HCT116 (cell line): ENCODE results near the gene C14orf180. TPM values are rescaled to one million over a fixed set of nuclear protein-coding genes. Genes with fewer than 3 reads are reported as not detected.

Source experiments
- ATAC-seq: fragments of 200-7000 bp; cut with Tn5 transposase; 2 replicates; pipeline ENCODE4 v1.9.1; 2020; ENCODE audit warnings: mild to moderate bottlenecking, moderate library complexity
- BruUV-seq: library from RNA; stranded (reverse); fragments of 400-500 nt; replicated peaks from 2 replicates; lab custom pipeline; 2021; lab: Mats Ljungman, UMichigan
- CTCF ChIA-PET: fragments of 300-600 bp; sonication (Branson Sonifier 250); formaldehyde crosslinking; loops from one replicate; lab custom pipeline; 2021; ENCODE audit warnings: antibody characterized with exemption; lab: Charles Lee
- POLR2A ChIA-PET: fragments of 300-600, 350-600 bp; sonication (Branson Sonifier 250); formaldehyde crosslinking; loops from one replicate; lab custom pipeline; 2021; ENCODE audit warnings: antibody characterized with exemption; lab: Charles Lee
- RAD21 ChIA-PET, 2 experiments: fragments of 300-600 bp; sonication (Branson Sonifier 250); formaldehyde crosslinking; loops; one replicate each; lab custom pipeline; 2023; ENCODE audit warnings: low total read pairs in 2 of 2; ENCODE audit not compliant: uncharacterized antibody in 2 of 2, unreplicated experiment in 2 of 2, low non-redundant PET in 1 of 2; lab: Charles Lee
- DNase-seq: peaks from one replicate; pipeline ENCODE4 v3.0.0-alpha.2; 2010; ENCODE audit warnings: low read depth, low spot score
- H2AFZ ChIP-seq: fragments of 200-600 bp; shearing (Covaris generic), sonication (generic); 2 replicates; pipeline ENCODE4 v1.6.1; 2017; ENCODE audit warnings: low read depth, mixed run types, mixed read lengths, antibody characterized with exemption, low read length; ENCODE audit not compliant: poor library complexity, severe bottlenecking
- H3K27ac ChIP-seq: 2 replicates; pipeline ENCODE4 v1.5.1; 2012; ENCODE audit warnings: low read depth, low read length
- H3K27me3 ChIP-seq: fragments of 200-600 bp; sonication (generic); 2 replicates; pipeline ENCODE4 v1.6.1; 2016; ENCODE audit warnings: mixed run types, low read length, mixed read lengths; ENCODE audit not compliant: insufficient read depth
- H3K36me3 ChIP-seq, 2 experiments: fragments of 200-500 bp in 1 of 2; fragments of 200-600 bp in 1 of 2; sonication (Bioruptor generic) in 1 of 2; sonication (generic) in 1 of 2; 2 replicates each; pipeline versions ENCODE4 v1.5.1 to v1.6.1; 2014 to 2016; ENCODE audit warnings: low read length in 2 of 2, inconsistent platforms in 1 of 2, mixed read lengths in 1 of 2, mixed run types in 1 of 2; ENCODE audit not compliant: insufficient read depth in 2 of 2, control insufficient read depth in 1 of 2
- H3K4me1 ChIP-seq, 2 experiments: fragments of 200-600 bp in 1 of 2; sonication (generic) in 1 of 2; 2 replicates each; pipeline versions ENCODE4 v1.5.1 to v1.6.1; 2012 to 2017; ENCODE audit warnings: low read length in 2 of 2, inconsistent platforms in 1 of 2, mild to moderate bottlenecking in 1 of 2, mixed read lengths in 1 of 2, mixed run types in 1 of 2, moderate library complexity in 1 of 2; ENCODE audit not compliant: insufficient read depth in 2 of 2, control insufficient read depth in 1 of 2
- H3K4me2 ChIP-seq: fragments of 200-600 bp; sonication (generic); 2 replicates; pipeline ENCODE4 v1.6.1; 2017; ENCODE audit warnings: mixed run types, low read length, mixed read lengths
- H3K4me3 ChIP-seq, 2 experiments: fragments of 200-600 bp in 1 of 2; sonication (generic) in 1 of 2; replicated peaks in 1 of 2; 2 replicates each; pipeline ENCODE4 v1.5.1; 2011 to 2016; ENCODE audit warnings: low read length in 2 of 2, control low read depth in 1 of 2, low read depth in 1 of 2, mild to moderate bottlenecking in 1 of 2, mixed read lengths in 1 of 2, mixed run types in 1 of 2
- H3K79me2 ChIP-seq: fragments of 200-600 bp; sonication (generic); 2 replicates; pipeline ENCODE4 v1.6.1; 2017; ENCODE audit warnings: mild to moderate bottlenecking, mixed run types, low read length, moderate library complexity, mixed read lengths; ENCODE audit not compliant: insufficient read depth
- H3K9ac ChIP-seq: fragments of 200-600 bp; sonication (generic); 2 replicates; pipeline ENCODE4 v1.6.1; 2016; ENCODE audit warnings: low read length, mixed read lengths
- H3K9me2 ChIP-seq: fragments of 200-600 bp; sonication (generic), shearing (Covaris generic); 2 replicates; pipeline ENCODE4 v1.6.1; 2017; ENCODE audit warnings: mixed run types, mild to moderate bottlenecking, moderate library complexity; ENCODE audit not compliant: insufficient read depth
- H3K9me3 ChIP-seq, 2 experiments: fragments of 200-500 bp in 1 of 2; fragments of 200-600 bp in 1 of 2; sonication (Bioruptor generic) in 1 of 2; sonication (generic) in 1 of 2; 2 replicates each; pipeline ENCODE4 v1.6.1; 2014 to 2017; ENCODE audit warnings: low read length in 2 of 2, mixed read lengths in 2 of 2, inconsistent platforms in 1 of 2, low read depth in 1 of 2, mild to moderate bottlenecking in 1 of 2, mixed run types in 1 of 2, moderate library complexity in 1 of 2; ENCODE audit not compliant: control insufficient read depth in 1 of 2, insufficient read depth in 1 of 2
- H4K20me1 ChIP-seq: fragments of 200-600 bp; sonication (generic), shearing (Covaris generic); 2 replicates; pipeline ENCODE4 v1.6.1; 2017; ENCODE audit warnings: mixed run types, mild to moderate bottlenecking, moderate library complexity; ENCODE audit not compliant: insufficient read depth
- CBX3 ChIP-seq: IDR thresholded peaks from 2 replicates; pipeline ENCODE4 v1.6.1; 2012; ENCODE audit warnings: low read depth
- CEBPB ChIP-seq: IDR thresholded peaks from 2 replicates; pipeline ENCODE4 v1.6.1; 2012; ENCODE audit warnings: low read depth
- CTCF ChIP-seq, 3 experiments: fragments of 200-600 bp in 1 of 3; sonication (generic) in 1 of 3; IDR thresholded peaks in 2 of 3; conservative IDR thresholded peaks in 1 of 3; 2 replicates each; pipeline ENCODE4 v1.5.1; 2012 to 2017; ENCODE audit warnings: low read depth in 2 of 3, low read length in 2 of 3, antibody characterized with exemption in 1 of 3, borderline replicate concordance in 1 of 3, control low read depth in 1 of 3, mild to moderate bottlenecking in 1 of 3, mixed read lengths in 1 of 3, mixed run types in 1 of 3, moderate library complexity in 1 of 3; ENCODE audit not compliant: insufficient read depth in 1 of 3
- EGR1 ChIP-seq: IDR thresholded peaks from 2 replicates; pipeline ENCODE4 v1.6.1; 2012; ENCODE audit warnings: low read depth
- EZH2 ChIP-seq: fragments of 200-600 bp; sonication (generic); IDR thresholded peaks from 2 replicates; pipeline ENCODE4 v1.6.1; 2017; ENCODE audit warnings: antibody characterized with exemption, mixed run types
- EZH2phosphoT487 ChIP-seq: fragments of 200-600 bp; IDR thresholded peaks from 2 replicates; pipeline ENCODE4 v1.6.1; 2018; ENCODE audit warnings: antibody characterized with exemption, borderline replicate concordance
- FOSL1 ChIP-seq: IDR thresholded peaks from 2 replicates; pipeline ENCODE4 v1.6.1; 2012; ENCODE audit warnings: low read depth
- JUND ChIP-seq: IDR thresholded peaks from 2 replicates; pipeline ENCODE4 v1.6.1; 2012
- MAX ChIP-seq: IDR thresholded peaks from 2 replicates; pipeline ENCODE4 v1.6.1; 2012
- POLR2A ChIP-seq: IDR thresholded peaks from 2 replicates; pipeline ENCODE4 v1.7.0; 2011; ENCODE audit warnings: borderline replicate concordance; ENCODE audit not compliant: insufficient read depth, insufficient read length; ENCODE audit errors: extremely low read depth
- POLR2AphosphoS5 ChIP-seq: IDR thresholded peaks from 2 replicates; pipeline ENCODE4 v1.6.1; 2011; ENCODE audit warnings: mild to moderate bottlenecking, low read depth, low read length, moderate library complexity
- RAD21 ChIP-seq: IDR thresholded peaks from 2 replicates; pipeline ENCODE4 v1.6.1; 2012; ENCODE audit warnings: low read depth, mild to moderate bottlenecking
- REST ChIP-seq: IDR thresholded peaks from 2 replicates; pipeline ENCODE4 v1.6.1; 2012; ENCODE audit warnings: low read depth
- SP1 ChIP-seq: IDR thresholded peaks from 2 replicates; pipeline ENCODE4 v1.6.1; 2012; ENCODE audit warnings: low read depth
- SRF ChIP-seq: IDR thresholded peaks from 2 replicates; pipeline ENCODE4 v1.6.1; 2012; ENCODE audit warnings: low read depth
- TCF7L2 ChIP-seq: IDR thresholded peaks from 2 replicates; pipeline ENCODE4 v1.7.0; 2011; ENCODE audit warnings: borderline replicate concordance, inconsistent platforms; ENCODE audit not compliant: insufficient read depth, insufficient read length; ENCODE audit errors: extremely low read depth
- YY1 ChIP-seq: IDR thresholded peaks from 2 replicates; pipeline ENCODE4 v1.6.1; 2011; ENCODE audit warnings: low read length, low read depth, moderate library complexity, mild to moderate bottlenecking; ENCODE audit not compliant: insufficient replicate concordance; ENCODE audit errors: extremely low read depth
- ZBTB33 ChIP-seq: IDR thresholded peaks from 2 replicates; pipeline ENCODE4 v1.6.1; 2011; ENCODE audit warnings: mild to moderate bottlenecking, low read length, moderate library complexity; ENCODE audit not compliant: insufficient replicate concordance; ENCODE audit errors: extremely low read depth
- ZFX ChIP-seq: fragments of 450-650 bp; IDR thresholded peaks from 2 replicates; pipeline ENCODE4 v1.6.1; 2017
- ZNF274 ChIP-seq: fragments of 200-500 bp; sonication (Bioruptor generic); IDR thresholded peaks from 2 replicates; pipeline ENCODE4 v1.6.1; 2014; ENCODE audit warnings: mild to moderate bottlenecking, low read depth, low read length, inconsistent platforms
- intact Hi-C: fragments of 100-400 bp; cut with micrococcal nuclease; formaldehyde crosslinking; loops from 2 replicates; pipeline ENCODE4 v1.10.0; 2022
- total RNA-seq: library from RNA; stranded (reverse); gene quantifications from one replicate; pipeline ENCODE4 v1.2.1, GENCODE V29; 2021; ENCODE audit not compliant: unreplicated experiment

Gene C14orf180
- total RNA-seq, 1 experiment from 2014 or later = not detected

- Histone ChIP-seq H3K36me3 (no peaks in the 10 kb centered on the region), H3K27ac (no peak overlapping the region), H4K20me1 (no peaks in the 10 kb centered on the region), H3K9me2 (no peaks in the 10 kb centered on the region), H3K4me1 (no peaks in the 10 kb centered on the region), H3K79me2 (no peaks in the 10 kb centered on the region), H3K4me2 (no peak overlapping the region), H2AFZ (no peak overlapping the region), H3K4me3 (no peak overlapping the region), H3K9ac (no peak overlapping the region), H3K27me3 (peaks cover 27% of the 10 kb centered on the region), H3K9me3 (no peaks in the 10 kb centered on the region)
- ATAC-seq (no peak), DNase-seq (no peak)
- intact Hi-C loops = no loop called here
- no TSS peak for BruUV-seq
- POLR2A ChIA-PET = no interaction called here
- RAD21 ChIA-PET = no interaction called here
- CTCF ChIA-PET = no interaction called here
- TF ChIP-seq REST (no peak), ZBTB33 (no peak), EGR1 (no peak), POLR2A (no peak), POLR2AphosphoS5 (no peak), EZH2phosphoT487 (no peak), YY1 (no peak), TCF7L2 (no peak), RAD21 (no peak), SRF (no peak), CEBPB (no peak), ZFX (no peak), CTCF (IDR thresholded peaks at IDR 0.05 in 2 of 3, conservative IDR thresholded peaks at IDR 0.05 in 1 of 3; ENCODE audit: borderline replicate concordance in 1 of 3, insufficient read depth in 1 of 3, low read depth in 2 of 3, low read length in 2 of 3) (no peak), EZH2 (no peak), JUND (no peak), CBX3 (no peak), FOSL1 (no peak), SP1 (no peak), MAX (no peak), ZNF274 (no peak)
Observed at GRCh38 chr14:104531421-104532190, 48.0 kb upstream of the C14orf180 start.
